Testis (tissue), 2 donors: ENCODE measurements around the gene SH2D6.

Experiments used
- CTCF ChIP-seq, 3 experiments: fragments of 450-650 bp in 2 of 3; fragments of 200-600 bp in 1 of 3; sonication (generic) in 1 of 3; IDR thresholded peaks; one replicate each; pipeline ENCODE4 v1.5.1; 2016 to 2019; ENCODE audit warnings: antibody characterized with exemption in 3 of 3, mild to moderate bottlenecking in 2 of 3, moderate library complexity in 1 of 3
- POLR2A ChIP-seq: fragments of 450-650 bp; IDR thresholded peaks from one replicate; pipeline ENCODE4 v1.6.1; 2017; ENCODE audit warnings: antibody characterized with exemption, mild to moderate bottlenecking, moderate library complexity

- TF ChIP-seq POLR2A: no peak
- no peak for TF ChIP-seq CTCF (IDR thresholded peaks at IDR 0.05)
Observed at GRCh38 chr2:85369500-85369899, 49.0 kb upstream of the SH2D6 start.
